GM20431 (cell line): Measurements from ENCODE around the gene CTSV.
"Not testable (repeated sequence)": the region's sequence is repeated elsewhere in the genome, so short reads cannot be mapped to it uniquely, and the experiment has no call there.

Experiments
- in situ Hi-C: fragments of 300-500 bp; cut with MseI, MboI; formaldehyde crosslinking; loops from one replicate; pipeline ENCODE4 v1.15.0; 2020; ENCODE audit warnings: low sequenced_read_pairs; ENCODE audit not compliant: unreplicated experiment

CTSV gene

GRCh38 chr9:97046228-97046627, 7.3 kb upstream of the CTSV start:
- in situ Hi-C loops = no loop called here

- in situ Hi-C loops = no loop called here
Measured at GRCh38 chr9:97045300-97045699, 6.4 kb upstream of the CTSV start.

- in situ Hi-C loops = no loop called here
Measured at GRCh38 chr9:97041898-97042297, 3.0 kb upstream of the CTSV start.

- in situ Hi-C loops = no loop called here
Measured at GRCh38 chr9:97039514-97039860, 545 bp upstream of the CTSV start.

GRCh38 chr9:97023505-97023904, 15.4 kb downstream of the CTSV start:
- in situ Hi-C loops = not testable (repeated sequence)

GRCh38 chr9:97013151-97014132, 25.5 kb downstream of the CTSV start:
- in situ Hi-C loops = not testable (repeated sequence)

- in situ Hi-C loops = not testable (repeated sequence)
Measured at GRCh38 chr9:97012617-97013016, 26.3 kb downstream of the CTSV start.

GRCh38 chr9:97002195-97002594, 36.7 kb downstream of the CTSV start:
- in situ Hi-C loops = not testable (repeated sequence)

- in situ Hi-C loops = not testable (repeated sequence)
Measured at GRCh38 chr9:97001338-97001737, 37.6 kb downstream of the CTSV start.

GRCh38 chr9:97000139-97000787, 38.7 kb downstream of the CTSV start:
- in situ Hi-C loops = not testable (repeated sequence)

GRCh38 chr9:96999733-97000132, 39.2 kb downstream of the CTSV start:
- in situ Hi-C loops = not testable (repeated sequence)

GRCh38 chr9:96997009-96997701, 41.8 kb downstream of the CTSV start:
- in situ Hi-C loops = not testable (repeated sequence)

GRCh38 chr9:96994531-96995016, 44.4 kb downstream of the CTSV start:
- in situ Hi-C loops = not testable (repeated sequence)

- in situ Hi-C loops = not testable (repeated sequence)
Measured at GRCh38 chr9:96992303-96992702, 46.6 kb downstream of the CTSV start.

- in situ Hi-C loops = not testable (repeated sequence)
Measured at GRCh38 chr9:96989747-96990318, 49.1 kb downstream of the CTSV start.

- in situ Hi-C loops = not testable (repeated sequence)
Measured at GRCh38 chr9:96984887-96985286, 54.1 kb downstream of the CTSV start.

- in situ Hi-C loops = not testable (repeated sequence)
Measured at GRCh38 chr9:96984139-96984538, 54.8 kb downstream of the CTSV start.

GRCh38 chr9:96983496-96984122, 55.3 kb downstream of the CTSV start:
- in situ Hi-C loops = not testable (repeated sequence)
